ENCODE results near the gene PXK.

DNA sequence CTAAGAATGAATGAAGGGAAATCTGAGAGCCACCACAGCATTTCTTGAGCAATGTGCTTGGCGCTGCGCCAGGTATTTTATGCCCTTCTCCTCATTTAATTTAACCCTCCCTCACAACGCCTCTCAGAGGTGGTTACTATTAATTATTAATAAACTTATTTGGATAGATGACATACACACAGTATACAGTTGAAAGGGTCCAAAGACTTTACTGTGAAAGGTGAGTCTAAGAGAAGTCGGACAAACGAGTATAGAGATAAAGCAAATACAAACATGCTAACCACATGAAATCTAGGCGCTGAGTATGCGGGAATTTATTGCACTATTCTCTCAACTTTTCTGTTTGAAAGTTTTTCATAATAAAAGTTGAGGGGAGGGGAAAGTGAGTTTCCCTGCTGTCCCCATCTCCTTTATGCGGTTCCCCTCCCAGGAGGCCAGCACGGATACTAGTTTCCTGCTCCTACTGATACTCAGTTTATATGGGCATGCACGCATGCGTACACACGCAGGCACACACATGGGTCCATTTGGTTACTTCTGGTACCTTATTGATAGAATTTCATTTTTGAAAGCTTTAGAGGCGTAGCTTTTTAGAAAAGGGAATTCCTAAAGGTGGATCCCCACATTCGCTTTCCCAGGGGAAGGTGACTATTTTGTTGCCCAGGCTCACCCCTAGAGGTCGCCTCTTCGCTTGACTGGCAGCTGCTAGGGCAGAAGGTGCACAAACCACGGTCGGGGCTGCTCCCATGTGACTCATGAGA lies 130.7 kb downstream of the PXK start:
- TF ChIP-seq POLR2A (IDR thresholded peaks at IDR 0.05) (no peak), EP300 (IDR thresholded peaks at IDR 0.05) (no peak)
- TF ChIP-seq, protein P1, sequence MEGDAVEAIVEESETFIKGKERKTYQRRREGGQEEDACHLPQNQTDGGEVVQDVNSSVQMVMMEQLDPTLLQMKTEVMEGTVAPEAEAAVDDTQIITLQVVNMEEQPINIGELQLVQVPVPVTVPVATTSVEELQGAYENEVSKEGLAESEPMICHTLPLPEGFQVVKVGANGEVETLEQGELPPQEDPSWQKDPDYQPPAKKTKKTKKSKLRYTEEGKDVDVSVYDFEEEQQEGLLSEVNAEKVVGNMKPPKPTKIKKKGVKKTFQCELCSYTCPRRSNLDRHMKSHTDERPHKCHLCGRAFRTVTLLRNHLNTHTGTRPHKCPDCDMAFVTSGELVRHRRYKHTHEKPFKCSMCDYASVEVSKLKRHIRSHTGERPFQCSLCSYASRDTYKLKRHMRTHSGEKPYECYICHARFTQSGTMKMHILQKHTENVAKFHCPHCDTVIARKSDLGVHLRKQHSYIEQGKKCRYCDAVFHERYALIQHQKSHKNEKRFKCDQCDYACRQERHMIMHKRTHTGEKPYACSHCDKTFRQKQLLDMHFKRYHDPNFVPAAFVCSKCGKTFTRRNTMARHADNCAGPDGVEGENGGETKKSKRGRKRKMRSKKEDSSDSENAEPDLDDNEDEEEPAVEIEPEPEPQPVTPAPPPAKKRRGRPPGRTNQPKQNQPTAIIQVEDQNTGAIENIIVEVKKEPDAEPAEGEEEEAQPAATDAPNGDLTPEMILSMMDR (IDR thresholded peaks at IDR 0.05), result peak; percentile 67 to 77 (median 72)

Measured in tibial nerve (tissue), 4 donors.